ENCODE measurements around the gene IGDCC3. TPM values are rescaled to one million over a fixed set of nuclear protein-coding genes. Genes with fewer than 3 reads are reported as not detected.

The IGDCC3 gene
- total and polyA plus RNA-seq, 2 donors (not counting 3 experiments of a cell fraction or from before 2014, with no cell fraction given), result 0.03 TPM; not detected in 1

DNA sequence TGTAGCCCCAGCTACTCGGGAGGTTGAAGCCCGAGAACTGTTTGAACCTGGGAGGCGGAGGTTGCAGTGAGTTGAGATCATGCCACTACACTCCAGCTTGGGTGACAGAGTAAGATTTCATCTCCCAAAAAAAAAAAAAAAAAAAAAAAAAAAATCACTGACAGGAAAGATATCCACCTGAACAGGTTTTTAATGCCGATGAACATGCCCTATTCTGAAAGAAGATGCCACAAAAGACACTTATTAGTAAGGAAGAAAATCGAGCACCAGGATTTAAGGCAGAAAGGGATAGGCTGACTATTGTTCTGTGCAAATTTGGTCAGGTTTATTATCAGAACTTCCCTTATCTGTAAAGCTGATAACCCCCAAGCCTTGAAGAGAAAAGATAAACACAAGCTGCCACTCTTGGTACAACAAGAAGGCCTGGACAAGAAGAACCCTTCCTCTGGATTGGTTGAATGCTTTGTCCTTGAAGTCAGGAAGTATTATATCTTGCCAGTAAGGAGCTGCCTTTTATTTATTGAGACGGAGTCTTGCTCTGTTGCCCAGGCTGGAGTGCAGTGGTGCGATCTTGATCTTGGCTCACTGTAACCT, 88.4 kb downstream of the IGDCC3 start:
- no peaks in the 10 kb centered on the region for H3K9me1 ChIP-seq (replicated peaks; ENCODE audit: control insufficient read depth, extremely low read depth, insufficient read depth, low read length)
- FAIRE-seq (peak; percentile 24), DNase-seq (ENCODE audit: low read depth, low spot score) (no peak)
- no peaks in the 10 kb centered on the region for H4K20me1 ChIP-seq (replicated peaks; ENCODE audit: control insufficient read depth, extremely low read depth, insufficient read depth, low read length)
- H3K36me3 ChIP-seq (ENCODE audit: control insufficient read depth in 2 of 2, extremely low read depth in 1 of 2, insufficient read depth in 2 of 2, low read length in 2 of 2), result no peaks in the 10 kb centered on the region
- no peak overlapping the region for H3K27ac ChIP-seq (ENCODE audit: insufficient read depth, low read depth, low read length)
- no TSS peak for BruUV-seq (replicated peaks)
- no peak overlapping the region for H3K9ac ChIP-seq (replicated peaks; ENCODE audit: extremely low read depth, insufficient read depth, low read length)
- dilution Hi-C loops (cut with MboI; ENCODE audit: extremely low pct_ligation_motif_present, low sequenced_read_pairs), result no loop called here
- CTCF ChIA-PET, result interaction anchor here (0.7 to 1.6 kb wide), 2 partner anchors 9 to 16 kb away, joined by 4 to 5 read pairs; partner anchors contain the start of gene RNU5B-1
- intact Hi-C loops (cut with micrococcal nuclease), result no loop called here
- POLR2A ChIA-PET, result interaction anchor here (0.8 kb wide), 1 partner anchor 15 kb away, joined by 3 read pairs; the partner anchor contains the start of gene RNU5B-1
- H2AFZ ChIP-seq (ENCODE audit: low read depth, low read length), result no peak overlapping the region
- TF ChIP-seq, protein P1, sequence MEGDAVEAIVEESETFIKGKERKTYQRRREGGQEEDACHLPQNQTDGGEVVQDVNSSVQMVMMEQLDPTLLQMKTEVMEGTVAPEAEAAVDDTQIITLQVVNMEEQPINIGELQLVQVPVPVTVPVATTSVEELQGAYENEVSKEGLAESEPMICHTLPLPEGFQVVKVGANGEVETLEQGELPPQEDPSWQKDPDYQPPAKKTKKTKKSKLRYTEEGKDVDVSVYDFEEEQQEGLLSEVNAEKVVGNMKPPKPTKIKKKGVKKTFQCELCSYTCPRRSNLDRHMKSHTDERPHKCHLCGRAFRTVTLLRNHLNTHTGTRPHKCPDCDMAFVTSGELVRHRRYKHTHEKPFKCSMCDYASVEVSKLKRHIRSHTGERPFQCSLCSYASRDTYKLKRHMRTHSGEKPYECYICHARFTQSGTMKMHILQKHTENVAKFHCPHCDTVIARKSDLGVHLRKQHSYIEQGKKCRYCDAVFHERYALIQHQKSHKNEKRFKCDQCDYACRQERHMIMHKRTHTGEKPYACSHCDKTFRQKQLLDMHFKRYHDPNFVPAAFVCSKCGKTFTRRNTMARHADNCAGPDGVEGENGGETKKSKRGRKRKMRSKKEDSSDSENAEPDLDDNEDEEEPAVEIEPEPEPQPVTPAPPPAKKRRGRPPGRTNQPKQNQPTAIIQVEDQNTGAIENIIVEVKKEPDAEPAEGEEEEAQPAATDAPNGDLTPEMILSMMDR (IDR thresholded peaks at IDR 0.05; ENCODE audit: extremely low read depth in 1 of 2, insufficient read depth in 1 of 2, low read depth in 1 of 2, low read length in 2 of 2), result no peak
- TF ChIP-seq JUN (IDR thresholded peaks at IDR 0.05; ENCODE audit: borderline replicate concordance, insufficient read depth, insufficient read length, low read depth) (no peak), MYC (IDR thresholded peaks at IDR 0.05; ENCODE audit: low read depth, low read length) (no peak), FOS (IDR thresholded peaks at IDR 0.05; ENCODE audit: borderline replicate concordance, insufficient read depth, low read length) (no peak), EZH2 (IDR thresholded peaks at IDR 0.05; ENCODE audit: borderline replicate concordance, low read depth, low read length, severe bottlenecking) (no peak), POLR2A (IDR thresholded peaks at IDR 0.05; ENCODE audit: low read depth, low read length) (no peak)
- TF ChIP-seq, protein P2, sequence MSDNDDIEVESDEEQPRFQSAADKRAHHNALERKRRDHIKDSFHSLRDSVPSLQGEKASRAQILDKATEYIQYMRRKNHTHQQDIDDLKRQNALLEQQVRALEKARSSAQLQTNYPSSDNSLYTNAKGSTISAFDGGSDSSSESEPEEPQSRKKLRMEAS (IDR thresholded peaks at IDR 0.05; ENCODE audit: insufficient read depth, insufficient read length), result no peak
- H3K9me3 ChIP-seq (replicated peaks; ENCODE audit: control insufficient read depth, insufficient read depth, low read length), result no peaks in the 10 kb centered on the region
- H3K4me1 ChIP-seq (ENCODE audit: control insufficient read depth, extremely low read depth, insufficient read depth, low read length), result peaks cover 16% of the 10 kb centered on the region
- no peaks in the 10 kb centered on the region for H3K79me2 ChIP-seq (ENCODE audit: control insufficient read depth, insufficient read depth, low read length)
- no peak overlapping the region for H3K4me3 ChIP-seq (replicated peaks in 1 of 3; ENCODE audit: insufficient read depth in 1 of 3, low read depth in 1 of 3, low read length in 3 of 3)
- H3K27me3 ChIP-seq (ENCODE audit: control insufficient read depth in 2 of 2, insufficient read depth in 2 of 2, low read length in 2 of 2), result peaks cover 2 to 5% of the 10 kb centered on the region in 2 experiments
- no peak overlapping the region for H3K4me2 ChIP-seq (ENCODE audit: insufficient read depth, low read length)
